Measurements from ENCODE around the gene CLCNKA.
"Not testable (repeated sequence)": the region's sequence is repeated elsewhere in the genome, so short reads cannot be mapped to it uniquely, and the experiment has no call there.

Gene CLCNKA

GRCh38 chr1:16055613-16056520 is 34.0 kb downstream of the CLCNKA start:
- ChIA-PET POLR2A (no interaction called here), CTCF (interaction anchor here (0.8 to 3.0 kb wide), 9 partner anchors 11 to 241 kb away, joined by 3 to 18 read pairs (median 4); partner anchors contain the start of genes CLCNKB and SRARP)
- Histone ChIP-seq H3K27ac (ENCODE audit: insufficient read depth in 1 of 2, low read depth in 1 of 2, low read length in 2 of 2, poor library complexity in 1 of 2, severe bottlenecking in 2 of 2) (no peak overlapping the region), H3K36me3 (ENCODE audit: control insufficient read depth in 4 of 4, insufficient read depth in 4 of 4, low read length in 3 of 4) (no peaks in the 10 kb centered on the region), H3K4me3 (ENCODE audit: control insufficient read depth in 1 of 7, extremely low read depth in 1 of 7, insufficient read depth in 4 of 7, low read depth in 2 of 7, low read length in 6 of 7) (no peak overlapping the region), H3K4me1 (ENCODE audit: control extremely low read depth in 1 of 4, control insufficient read depth in 4 of 4, insufficient read depth in 4 of 4, low read length in 3 of 4) (peaks cover 0 to 13% (median 8%) of the 10 kb centered on the region in 4 experiments), H3K27me3 (replicated peaks in 2 of 5; ENCODE audit: control insufficient read depth in 4 of 5, insufficient read depth in 5 of 5, low read length in 4 of 5) (no peaks in the 10 kb centered on the region), H3K9me3 (ENCODE audit: control extremely low read depth in 1 of 5, control insufficient read depth in 4 of 5, insufficient read depth in 2 of 5, low read depth in 1 of 5, low read length in 4 of 5) (no peaks in the 10 kb centered on the region)
- WGBS (ENCODE audit: insufficient coverage): 38% methylated on average over 10 of the region's 18 CpGs
- peak; percentile 89 to 93 (median 90) for DNase-seq

GRCh38 chr1:16056521-16056912 is 34.7 kb downstream of the CLCNKA start:
- POLR2A ChIA-PET; H3K4me3 ChIP-seq (ENCODE audit: control insufficient read depth in 1 of 7, extremely low read depth in 1 of 7, insufficient read depth in 4 of 7, low read depth in 2 of 7, low read length in 6 of 7); DNase-seq; H3K36me3 ChIP-seq (ENCODE audit: control insufficient read depth in 4 of 4, insufficient read depth in 4 of 4, low read length in 3 of 4); H3K27ac ChIP-seq (ENCODE audit: insufficient read depth in 1 of 2, low read depth in 1 of 2, low read length in 2 of 2, poor library complexity in 1 of 2, severe bottlenecking in 2 of 2); H3K27me3 ChIP-seq (replicated peaks in 2 of 5; ENCODE audit: control insufficient read depth in 4 of 5, insufficient read depth in 5 of 5, low read length in 4 of 5); H3K9me3 ChIP-seq (ENCODE audit: control extremely low read depth in 1 of 5, control insufficient read depth in 4 of 5, insufficient read depth in 2 of 5, low read depth in 1 of 5, low read length in 4 of 5): not testable (repeated sequence)
- H3K4me1 ChIP-seq (ENCODE audit: control extremely low read depth in 1 of 4, control insufficient read depth in 4 of 4, insufficient read depth in 4 of 4, low read length in 3 of 4): peaks cover 0 to 13% (median 8%) of the 10 kb centered on the region in 4 experiments
- WGBS (ENCODE audit: insufficient coverage): 80% methylated on average over 1 of the region's 4 CpGs
- CTCF ChIA-PET: interaction anchor here (1.1 to 1.4 kb wide), 4 partner anchors 19 to 242 kb away, joined by 3 to 10 read pairs (median 6); no protein-coding TSS in a partner anchor

- H3K27me3 ChIP-seq (replicated peaks in 2 of 5; ENCODE audit: control insufficient read depth in 4 of 5, insufficient read depth in 5 of 5, low read length in 4 of 5); H3K27ac ChIP-seq (ENCODE audit: insufficient read depth in 1 of 2, low read depth in 1 of 2, low read length in 2 of 2, poor library complexity in 1 of 2, severe bottlenecking in 2 of 2); DNase-seq; H3K4me3 ChIP-seq (ENCODE audit: control insufficient read depth in 1 of 7, extremely low read depth in 1 of 7, insufficient read depth in 4 of 7, low read depth in 2 of 7, low read length in 6 of 7); H3K9me3 ChIP-seq (ENCODE audit: control extremely low read depth in 1 of 5, control insufficient read depth in 4 of 5, insufficient read depth in 2 of 5, low read depth in 1 of 5, low read length in 4 of 5); H3K36me3 ChIP-seq (ENCODE audit: control insufficient read depth in 4 of 4, insufficient read depth in 4 of 4, low read length in 3 of 4); POLR2A ChIA-PET: not testable (repeated sequence)
- WGBS (ENCODE audit: insufficient coverage): 83% methylated on average over 4 of the region's 7 CpGs
- CTCF ChIA-PET: interaction anchor here (0.7 to 1.4 kb wide), 7 partner anchors 16 to 242 kb away, joined by 3 to 10 read pairs (median 4); partner anchors contain the start of gene FAM131C
- peaks cover 0 to 13% (median 8%) of the 10 kb centered on the region in 4 experiments for H3K4me1 ChIP-seq (ENCODE audit: control extremely low read depth in 1 of 4, control insufficient read depth in 4 of 4, insufficient read depth in 4 of 4, low read length in 3 of 4)
These were observed 35.6 kb downstream of the CLCNKA start for GRCh38 chr1:16057314-16057915.

GRCh38 chr1:16058394-16059120 is 36.7 kb downstream of the CLCNKA start:
- DNase-seq; H3K27me3 ChIP-seq (replicated peaks in 2 of 5; ENCODE audit: control insufficient read depth in 4 of 5, insufficient read depth in 5 of 5, low read length in 4 of 5); H3K9me3 ChIP-seq (ENCODE audit: control extremely low read depth in 1 of 5, control insufficient read depth in 4 of 5, insufficient read depth in 2 of 5, low read depth in 1 of 5, low read length in 4 of 5); H3K36me3 ChIP-seq (ENCODE audit: control insufficient read depth in 4 of 4, insufficient read depth in 4 of 4, low read length in 3 of 4); H3K4me3 ChIP-seq (ENCODE audit: control insufficient read depth in 1 of 7, extremely low read depth in 1 of 7, insufficient read depth in 4 of 7, low read depth in 2 of 7, low read length in 6 of 7); H3K27ac ChIP-seq (ENCODE audit: insufficient read depth in 1 of 2, low read depth in 1 of 2, low read length in 2 of 2, poor library complexity in 1 of 2, severe bottlenecking in 2 of 2): not testable (repeated sequence)
- WGBS (ENCODE audit: insufficient coverage): 91% methylated on average over 4 of the region's 20 CpGs
- ChIA-PET CTCF (interaction anchor here (1.2 kb wide), 1 partner anchor 48 kb away, joined by 5 read pairs; no protein-coding TSS in a partner anchor), POLR2A (interaction anchor here (0.6 kb wide), 1 partner anchor 10 kb away, joined by 3 read pairs; no protein-coding TSS in a partner anchor)
- H3K4me1 ChIP-seq (ENCODE audit: control extremely low read depth in 1 of 4, control insufficient read depth in 4 of 4, insufficient read depth in 4 of 4, low read length in 3 of 4): peaks cover 0 to 13% (median 7%) of the 10 kb centered on the region in 4 experiments

- Histone ChIP-seq H3K9me3 (ENCODE audit: control extremely low read depth in 1 of 5, control insufficient read depth in 4 of 5, insufficient read depth in 2 of 5, low read depth in 1 of 5, low read length in 4 of 5) (no peaks in the 10 kb centered on the region), H3K36me3 (ENCODE audit: control insufficient read depth in 4 of 4, insufficient read depth in 4 of 4, low read length in 3 of 4) (no peaks in the 10 kb centered on the region), H3K4me1 (ENCODE audit: control extremely low read depth in 1 of 4, control insufficient read depth in 4 of 4, insufficient read depth in 4 of 4, low read length in 3 of 4) (peaks cover 0 to 7% (median 2%) of the 10 kb centered on the region in 4 experiments), H3K27me3 (replicated peaks in 2 of 5; ENCODE audit: control insufficient read depth in 4 of 5, insufficient read depth in 5 of 5, low read length in 4 of 5) (peaks cover 0 to 22% (median 8%) of the 10 kb centered on the region in 5 experiments), H3K4me3 (ENCODE audit: control insufficient read depth in 1 of 7, extremely low read depth in 1 of 7, insufficient read depth in 4 of 7, low read depth in 2 of 7, low read length in 6 of 7) (no peak overlapping the region), H3K27ac (ENCODE audit: insufficient read depth in 1 of 2, low read depth in 1 of 2, low read length in 2 of 2, poor library complexity in 1 of 2, severe bottlenecking in 2 of 2) (no peak overlapping the region)
- no peak for DNase-seq
- CTCF ChIA-PET: no interaction called here
- POLR2A ChIA-PET: no interaction called here
- 100% methylated on average over 3 of the region's 3 CpGs for WGBS (ENCODE audit: insufficient coverage)
These were observed 39.4 kb downstream of the CLCNKA start for GRCh38 chr1:16061266-16061665.

GRCh38 chr1:16061989-16062686 is 40.3 kb downstream of the CLCNKA start:
- H3K4me3 ChIP-seq (ENCODE audit: control insufficient read depth in 1 of 7, extremely low read depth in 1 of 7, insufficient read depth in 4 of 7, low read depth in 2 of 7, low read length in 6 of 7); H3K36me3 ChIP-seq (ENCODE audit: control insufficient read depth in 4 of 4, insufficient read depth in 4 of 4, low read length in 3 of 4); POLR2A ChIA-PET; H3K4me1 ChIP-seq (ENCODE audit: control extremely low read depth in 1 of 4, control insufficient read depth in 4 of 4, insufficient read depth in 4 of 4, low read length in 3 of 4); CTCF ChIA-PET; DNase-seq; H3K27ac ChIP-seq (ENCODE audit: insufficient read depth in 1 of 2, low read depth in 1 of 2, low read length in 2 of 2, poor library complexity in 1 of 2, severe bottlenecking in 2 of 2); H3K9me3 ChIP-seq (ENCODE audit: control extremely low read depth in 1 of 5, control insufficient read depth in 4 of 5, insufficient read depth in 2 of 5, low read depth in 1 of 5, low read length in 4 of 5): not testable (repeated sequence)
- WGBS (ENCODE audit: insufficient coverage): 83% methylated on average over 3 of the region's 18 CpGs
- H3K27me3 ChIP-seq (replicated peaks in 2 of 5; ENCODE audit: control insufficient read depth in 4 of 5, insufficient read depth in 5 of 5, low read length in 4 of 5): peaks cover 0 to 22% (median 8%) of the 10 kb centered on the region in 5 experiments
